Measurements from ENCODE around the gene TAF4. TPM values are rescaled to one million over a fixed set of nuclear protein-coding genes. Genes with fewer than 3 reads are reported as not detected.
A peak's percentile ranks its signal among the peaks of the same experiment; 100 is the strongest.

Gene TAF4
- total and polyA plus RNA-seq, 2 of the 13 experiments (the other 11 are each of a cell fraction or from before 2014, with no cell fraction given), result 5.9 to 12.0 TPM

DNA sequence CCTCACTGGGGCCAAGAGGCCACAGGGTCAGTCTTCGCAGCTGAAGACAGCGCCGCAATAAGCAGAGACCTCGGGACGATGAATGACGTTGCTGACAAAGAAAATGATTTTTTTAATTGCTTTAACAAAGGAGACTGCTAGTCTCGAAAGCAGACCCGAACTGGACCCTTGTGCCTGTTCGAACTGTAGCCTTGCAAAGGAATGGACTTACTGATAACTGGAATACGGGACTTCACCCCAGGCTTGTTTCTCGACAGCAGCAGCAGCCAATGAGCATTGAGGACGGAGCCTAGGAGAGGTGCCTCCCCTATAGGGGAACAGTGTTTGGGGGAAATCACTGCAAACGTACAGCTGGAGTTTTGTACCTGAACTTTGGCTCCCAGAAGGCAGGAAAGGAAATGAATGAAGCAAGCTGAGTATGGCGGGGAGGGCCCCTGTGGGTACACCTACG is 1.3 kb upstream of the TAF4 start (continued):
- TF ChIP-seq ZNF124 (CRISPR knock-in tag; IDR thresholded peaks at IDR 0.05), result peak; percentile 18; the same call in 1 of the 2 replicates
- TF ChIP-seq RAD21 (CRISPR knock-in tag; IDR thresholded peaks at IDR 0.05), result 0 out of 2 replicates have a peak, but pooled peaks have one; percentile 9
- TF ChIP-seq ZNF367 (CRISPR knock-in tag; IDR thresholded peaks at IDR 0.05; ENCODE audit: borderline replicate concordance), result peak; percentile 9; the same call in 1 of the 2 replicates
- 0 out of 2 replicates have a peak, but pooled peaks have one; percentile 10 for TF ChIP-seq TGIF2 (CRISPR knock-in tag; IDR thresholded peaks at IDR 0.05)
- TF ChIP-seq, protein P1, sequence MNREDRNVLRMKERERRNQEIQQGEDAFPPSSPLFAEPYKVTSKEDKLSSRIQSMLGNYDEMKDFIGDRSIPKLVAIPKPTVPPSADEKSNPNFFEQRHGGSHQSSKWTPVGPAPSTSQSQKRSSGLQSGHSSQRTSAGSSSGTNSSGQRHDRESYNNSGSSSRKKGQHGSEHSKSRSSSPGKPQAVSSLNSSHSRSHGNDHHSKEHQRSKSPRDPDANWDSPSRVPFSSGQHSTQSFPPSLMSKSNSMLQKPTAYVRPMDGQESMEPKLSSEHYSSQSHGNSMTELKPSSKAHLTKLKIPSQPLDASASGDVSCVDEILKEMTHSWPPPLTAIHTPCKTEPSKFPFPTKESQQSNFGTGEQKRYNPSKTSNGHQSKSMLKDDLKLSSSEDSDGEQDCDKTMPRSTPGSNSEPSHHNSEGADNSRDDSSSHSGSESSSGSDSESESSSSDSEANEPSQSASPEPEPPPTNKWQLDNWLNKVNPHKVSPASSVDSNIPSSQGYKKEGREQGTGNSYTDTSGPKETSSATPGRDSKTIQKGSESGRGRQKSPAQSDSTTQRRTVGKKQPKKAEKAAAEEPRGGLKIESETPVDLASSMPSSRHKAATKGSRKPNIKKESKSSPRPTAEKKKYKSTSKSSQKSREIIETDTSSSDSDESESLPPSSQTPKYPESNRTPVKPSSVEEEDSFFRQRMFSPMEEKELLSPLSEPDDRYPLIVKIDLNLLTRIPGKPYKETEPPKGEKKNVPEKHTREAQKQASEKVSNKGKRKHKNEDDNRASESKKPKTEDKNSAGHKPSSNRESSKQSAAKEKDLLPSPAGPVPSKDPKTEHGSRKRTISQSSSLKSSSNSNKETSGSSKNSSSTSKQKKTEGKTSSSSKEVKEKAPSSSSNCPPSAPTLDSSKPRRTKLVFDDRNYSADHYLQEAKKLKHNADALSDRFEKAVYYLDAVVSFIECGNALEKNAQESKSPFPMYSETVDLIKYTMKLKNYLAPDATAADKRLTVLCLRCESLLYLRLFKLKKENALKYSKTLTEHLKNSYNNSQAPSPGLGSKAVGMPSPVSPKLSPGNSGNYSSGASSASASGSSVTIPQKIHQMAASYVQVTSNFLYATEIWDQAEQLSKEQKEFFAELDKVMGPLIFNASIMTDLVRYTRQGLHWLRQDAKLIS (CRISPR knock-in tag; IDR thresholded peaks at IDR 0.05), result no peak; the same call in 1 of the 2 replicates
- no peak for TF ChIP-seq ZNF841 (CRISPR knock-in tag; IDR thresholded peaks at IDR 0.05; ENCODE audit: borderline replicate concordance)
- no peak for TF ChIP-seq TCF12 (IDR thresholded peaks at IDR 0.05)
- TF ChIP-seq TCF12 (CRISPR knock-in tag; IDR thresholded peaks at IDR 0.05), result no peak
- TF ChIP-seq, protein P2, sequence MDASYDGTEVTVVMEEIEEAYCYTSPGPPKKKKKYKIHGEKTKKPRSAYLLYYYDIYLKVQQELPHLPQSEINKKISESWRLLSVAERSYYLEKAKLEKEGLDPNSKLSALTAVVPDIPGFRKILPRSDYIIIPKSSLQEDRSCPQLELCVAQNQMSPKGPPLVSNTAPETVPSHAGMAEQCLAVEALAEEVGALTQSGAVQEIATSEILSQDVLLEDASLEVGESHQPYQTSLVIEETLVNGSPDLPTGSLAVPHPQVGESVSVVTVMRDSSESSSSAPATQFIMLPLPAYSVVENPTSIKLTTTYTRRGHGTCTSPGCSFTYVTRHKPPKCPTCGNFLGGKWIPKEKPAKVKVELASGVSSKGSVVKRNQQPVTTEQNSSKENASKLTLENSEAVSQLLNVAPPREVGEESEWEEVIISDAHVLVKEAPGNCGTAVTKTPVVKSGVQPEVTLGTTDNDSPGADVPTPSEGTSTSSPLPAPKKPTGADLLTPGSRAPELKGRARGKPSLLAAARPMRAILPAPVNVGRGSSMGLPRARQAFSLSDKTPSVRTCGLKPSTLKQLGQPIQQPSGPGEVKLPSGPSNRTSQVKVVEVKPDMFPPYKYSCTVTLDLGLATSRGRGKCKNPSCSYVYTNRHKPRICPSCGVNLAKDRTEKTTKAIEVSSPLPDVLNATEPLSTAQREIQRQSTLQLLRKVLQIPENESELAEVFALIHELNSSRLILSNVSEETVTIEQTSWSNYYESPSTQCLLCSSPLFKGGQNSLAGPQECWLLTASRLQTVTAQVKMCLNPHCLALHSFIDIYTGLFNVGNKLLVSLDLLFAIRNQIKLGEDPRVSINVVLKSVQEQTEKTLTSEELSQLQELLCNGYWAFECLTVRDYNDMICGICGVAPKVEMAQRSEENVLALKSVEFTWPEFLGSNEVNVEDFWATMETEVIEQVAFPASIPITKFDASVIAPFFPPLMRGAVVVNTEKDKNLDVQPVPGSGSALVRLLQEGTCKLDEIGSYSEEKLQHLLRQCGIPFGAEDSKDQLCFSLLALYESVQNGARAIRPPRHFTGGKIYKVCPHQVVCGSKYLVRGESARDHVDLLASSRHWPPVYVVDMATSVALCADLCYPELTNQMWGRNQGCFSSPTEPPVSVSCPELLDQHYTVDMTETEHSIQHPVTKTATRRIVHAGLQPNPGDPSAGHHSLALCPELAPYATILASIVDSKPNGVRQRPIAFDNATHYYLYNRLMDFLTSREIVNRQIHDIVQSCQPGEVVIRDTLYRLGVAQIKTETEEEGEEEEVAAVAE (CRISPR knock-in tag; IDR thresholded peaks at IDR 0.05; ENCODE audit: borderline replicate concordance), result no peak; the same call in 1 of the 2 replicates
- peak; percentile 5; the same call in 1 of the 2 replicates for TF ChIP-seq ZNF772 (CRISPR knock-in tag; IDR thresholded peaks at IDR 0.05)
- TF ChIP-seq, protein P3, sequence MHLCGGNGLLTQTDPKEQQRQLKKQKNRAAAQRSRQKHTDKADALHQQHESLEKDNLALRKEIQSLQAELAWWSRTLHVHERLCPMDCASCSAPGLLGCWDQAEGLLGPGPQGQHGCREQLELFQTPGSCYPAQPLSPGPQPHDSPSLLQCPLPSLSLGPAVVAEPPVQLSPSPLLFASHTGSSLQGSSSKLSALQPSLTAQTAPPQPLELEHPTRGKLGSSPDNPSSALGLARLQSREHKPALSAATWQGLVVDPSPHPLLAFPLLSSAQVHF (CRISPR knock-in tag; IDR thresholded peaks at IDR 0.05), result no peak
- no peak for TF ChIP-seq JARID2 (CRISPR knock-in tag; IDR thresholded peaks at IDR 0.05; ENCODE audit: insufficient replicate concordance)
- TF ChIP-seq, protein P4, sequence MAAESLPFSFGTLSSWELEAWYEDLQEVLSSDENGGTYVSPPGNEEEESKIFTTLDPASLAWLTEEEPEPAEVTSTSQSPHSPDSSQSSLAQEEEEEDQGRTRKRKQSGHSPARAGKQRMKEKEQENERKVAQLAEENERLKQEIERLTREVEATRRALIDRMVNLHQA (CRISPR knock-in tag; IDR thresholded peaks at IDR 0.05), result no peak
- no peak for TF ChIP-seq ZNF180 (CRISPR knock-in tag; IDR thresholded peaks at IDR 0.05; ENCODE audit: borderline replicate concordance, low read depth)
- TF ChIP-seq ZNF274 (CRISPR knock-in tag; IDR thresholded peaks at IDR 0.05), result peak; percentile 74; the same call in 1 of the 2 replicates
- TF ChIP-seq, protein P5, sequence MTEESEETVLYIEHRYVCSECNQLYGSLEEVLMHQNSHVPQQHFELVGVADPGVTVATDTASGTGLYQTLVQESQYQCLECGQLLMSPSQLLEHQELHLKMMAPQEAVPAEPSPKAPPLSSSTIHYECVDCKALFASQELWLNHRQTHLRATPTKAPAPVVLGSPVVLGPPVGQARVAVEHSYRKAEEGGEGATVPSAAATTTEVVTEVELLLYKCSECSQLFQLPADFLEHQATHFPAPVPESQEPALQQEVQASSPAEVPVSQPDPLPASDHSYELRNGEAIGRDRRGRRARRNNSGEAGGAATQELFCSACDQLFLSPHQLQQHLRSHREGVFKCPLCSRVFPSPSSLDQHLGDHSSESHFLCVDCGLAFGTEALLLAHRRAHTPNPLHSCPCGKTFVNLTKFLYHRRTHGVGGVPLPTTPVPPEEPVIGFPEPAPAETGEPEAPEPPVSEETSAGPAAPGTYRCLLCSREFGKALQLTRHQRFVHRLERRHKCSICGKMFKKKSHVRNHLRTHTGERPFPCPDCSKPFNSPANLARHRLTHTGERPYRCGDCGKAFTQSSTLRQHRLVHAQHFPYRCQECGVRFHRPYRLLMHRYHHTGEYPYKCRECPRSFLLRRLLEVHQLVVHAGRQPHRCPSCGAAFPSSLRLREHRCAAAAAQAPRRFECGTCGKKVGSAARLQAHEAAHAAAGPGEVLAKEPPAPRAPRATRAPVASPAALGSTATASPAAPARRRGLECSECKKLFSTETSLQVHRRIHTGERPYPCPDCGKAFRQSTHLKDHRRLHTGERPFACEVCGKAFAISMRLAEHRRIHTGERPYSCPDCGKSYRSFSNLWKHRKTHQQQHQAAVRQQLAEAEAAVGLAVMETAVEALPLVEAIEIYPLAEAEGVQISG (CRISPR knock-in tag; IDR thresholded peaks at IDR 0.05), result peak; percentile 49; the same call in 1 of the 2 replicates
- TF ChIP-seq ELF1 (CRISPR knock-in tag; IDR thresholded peaks at IDR 0.05), result peak; percentile 59; the same call in 1 of the 2 replicates

All from HepG2 (cell line).